GM19452 (cell line): ENCODE measurements around the gene LRRC75B.
"Not testable (repeated sequence)": the region's sequence is repeated elsewhere in the genome, so short reads cannot be mapped to it uniquely, and the experiment has no call there.

ENCODE experiments used
- ATAC-seq: cut with Tn5 transposase; IDR thresholded peaks from one replicate; pipeline ENCODE4 v1.9.1; 2021; ENCODE audit not compliant: unreplicated experiment

Gene LRRC75B

GRCh38 chr22:24602847-24603769 lies 10.2 kb upstream of the LRRC75B start, which contains the start of gene GGT1:
Gene GGT1, plus strand, starts transcription at chr22:24603193. Its CDS starts 7,889 bp downstream, at chr22:24611082.
- ATAC-seq, result not testable (repeated sequence)

- ATAC-seq, result not testable (repeated sequence)
Observed at GRCh38 chr22:24602105-24602749, 9.4 kb upstream of the LRRC75B start.

GRCh38 chr22:24601217-24602104 lies 8.6 kb upstream of the LRRC75B start:
- no peak for ATAC-seq

GRCh38 chr22:24599958-24600715 lies 7.3 kb upstream of the LRRC75B start:
- ATAC-seq, result not testable (repeated sequence)

GRCh38 chr22:24599514-24599913 lies 6.6 kb upstream of the LRRC75B start:
- ATAC-seq, result no peak

GRCh38 chr22:24597076-24597475 lies 4.2 kb upstream of the LRRC75B start:
- ATAC-seq, result not testable (repeated sequence)

- no peak for ATAC-seq
Observed at GRCh38 chr22:24595863-24596262, 3.0 kb upstream of the LRRC75B start.

- no peak for ATAC-seq
Observed at GRCh38 chr22:24595228-24595627, 2.4 kb upstream of the LRRC75B start.

- no peak for ATAC-seq
Observed at GRCh38 chr22:24594569-24595120, 1.8 kb upstream of the LRRC75B start.

GRCh38 chr22:24593836-24594568 lies 1.1 kb upstream of the LRRC75B start:
- no peak for ATAC-seq

GRCh38 chr22:24593559-24593835 lies 624 bp upstream of the LRRC75B start:
- not testable (repeated sequence) for ATAC-seq

- ATAC-seq, result no peak
Observed at GRCh38 chr22:24592058-24592850, 619 bp downstream of the LRRC75B start.

GRCh38 chr22:24591286-24591830 lies 1.5 kb downstream of the LRRC75B start:
- ATAC-seq, result no peak

GRCh38 chr22:24590596-24591173 lies 2.2 kb downstream of the LRRC75B start:
- ATAC-seq, result no peak

GRCh38 chr22:24589518-24590030 lies 3.3 kb downstream of the LRRC75B start:
- no peak for ATAC-seq

GRCh38 chr22:24588757-24589481 lies 4.0 kb downstream of the LRRC75B start:
- no peak for ATAC-seq

GRCh38 chr22:24588381-24588756 lies 4.5 kb downstream of the LRRC75B start:
- ATAC-seq, result no peak
